H1 (cell line): ENCODE data around the gene C12orf42. TPM values are rescaled to one million over a fixed set of nuclear protein-coding genes. Genes with fewer than 3 reads are reported as not detected.

Experiments used
- CTCF ChIA-PET: fragments of 300-600 bp; sonication (Branson Sonifier 250); formaldehyde crosslinking; loops from one replicate; lab custom pipeline; 2021; ENCODE audit not compliant: partially characterized antibody; lab: Charles Lee
- POLR2A ChIA-PET: fragments of 300-600 bp; sonication (Branson Sonifier 250); formaldehyde crosslinking; loops from one replicate; lab custom pipeline; 2021; ENCODE audit warnings: inconsistent platforms; ENCODE audit not compliant: partially characterized antibody; lab: Charles Lee
- DNase-seq, 2 experiments: peaks; one replicate each; pipeline versions ENCODE4 v3.0.0 to v3.0.0-alpha.2; 2010 to 2022; ENCODE audit warnings: low spot score in 2 of 2, low read depth in 1 of 2, mixed read lengths in 1 of 2
- FAIRE-seq: peaks from 2 replicates; lab custom pipeline; 2011; peaks lifted over from hg19 to GRCh38; lab: Jason Lieb, UNC
- H2AFZ ChIP-seq: 2 replicates; pipeline ENCODE4 v1.8.1; 2012; ENCODE audit warnings: low read length, inconsistent platforms
- H2AK5ac ChIP-seq: 2 replicates; pipeline ENCODE4 v1.6.1; 2013; ENCODE audit warnings: low read depth, low read length
- H2BK120ac ChIP-seq: replicated peaks from 2 replicates; pipeline ENCODE3; 2013; ENCODE audit warnings: low read depth, low read length, inconsistent platforms
- H2BK12ac ChIP-seq: 2 replicates; pipeline ENCODE4 v1.6.1; 2013; ENCODE audit warnings: low read depth, low read length
- H2BK15ac ChIP-seq: 2 replicates; pipeline ENCODE4 v1.6.1; 2013; ENCODE audit warnings: low read length
- H2BK20ac ChIP-seq: 2 replicates; pipeline ENCODE4 v1.6.1; 2013; ENCODE audit warnings: low read length
- H2BK5ac ChIP-seq: 2 replicates; pipeline ENCODE4 v1.6.1; 2013; ENCODE audit warnings: low read depth, low read length
- H3K14ac ChIP-seq: 2 replicates; pipeline ENCODE4 v1.6.1; 2013; ENCODE audit warnings: inconsistent platforms; ENCODE audit not compliant: insufficient read length
- H3K18ac ChIP-seq: 2 replicates; pipeline ENCODE4 v1.6.1; 2013; ENCODE audit warnings: low read length; ENCODE audit errors: extremely low read depth
- H3K23ac ChIP-seq: 2 replicates; pipeline ENCODE4 v1.6.1; 2013; ENCODE audit warnings: inconsistent platforms; ENCODE audit not compliant: insufficient read length
- H3K23me2 ChIP-seq: 2 replicates; pipeline ENCODE4 v1.6.1; 2013; ENCODE audit warnings: low read depth, low read length
- H3K27ac ChIP-seq: 2 replicates; pipeline ENCODE4 v1.6.1; 2011; ENCODE audit warnings: low read depth, low read length, inconsistent platforms
- H3K27me3 ChIP-seq, 4 experiments: replicated peaks in 1 of 4; 1 replicate in 1 of 4; 2 replicates in 3 of 4; pipeline versions ENCODE4 v1.6.1 to v1.8.1; 2011 to 2013; ENCODE audit warnings: low read length in 3 of 4, mild to moderate bottlenecking in 3 of 4, inconsistent platforms in 2 of 4, mixed read lengths in 2 of 4, moderate library complexity in 1 of 4; ENCODE audit not compliant: control insufficient read depth in 3 of 4, insufficient read depth in 3 of 4; ENCODE audit errors: extremely low read depth in 1 of 4
- H3K36me3 ChIP-seq, 4 experiments: 2 replicates each; pipeline versions ENCODE4 v1.6.1 to v1.8.1; 2011 to 2013; ENCODE audit warnings: mild to moderate bottlenecking in 4 of 4, low read length in 3 of 4, moderate library complexity in 2 of 4, control low read depth in 1 of 4, inconsistent platforms in 1 of 4; ENCODE audit not compliant: insufficient read depth in 4 of 4, control insufficient read depth in 2 of 4
- H3K4ac ChIP-seq: replicated peaks from 2 replicates; pipeline ENCODE3; 2013; ENCODE audit warnings: low read length, low read depth, mixed read lengths, inconsistent platforms; ENCODE audit not compliant: insufficient read length
- H3K4me1 ChIP-seq, 4 experiments: replicated peaks in 1 of 4; 1 replicate in 1 of 4; 2 replicates in 3 of 4; pipeline versions ENCODE4 v1.6.1 to v1.8.1; 2011 to 2013; ENCODE audit warnings: low read length in 3 of 4, inconsistent platforms in 2 of 4, mixed read lengths in 1 of 4; ENCODE audit not compliant: insufficient read depth in 4 of 4, control insufficient read depth in 3 of 4
- H3K4me2 ChIP-seq, 2 experiments: 2 replicates each; pipeline versions ENCODE4 v1.6.1 to v1.8.1; 2011 to 2013; ENCODE audit warnings: low read depth in 2 of 2, low read length in 2 of 2, control low read depth in 1 of 2, inconsistent platforms in 1 of 2, mild to moderate bottlenecking in 1 of 2; ENCODE audit not compliant: insufficient read depth in 1 of 2
- H3K4me3 ChIP-seq, 4 experiments: fragments of 200-600, 300-600 bp in 1 of 4; sonication (generic), shearing (Covaris generic), sonication (Bioruptor Twin) in 1 of 4; 2 replicates each; pipeline versions ENCODE4 v1.5.1 to v1.8.1; 2011 to 2016; ENCODE audit warnings: low read length in 4 of 4, low read depth in 3 of 4, control low read depth in 2 of 4, inconsistent platforms in 2 of 4, mild to moderate bottlenecking in 2 of 4, mixed read lengths in 1 of 4, moderate library complexity in 1 of 4; ENCODE audit not compliant: insufficient read depth in 2 of 4; ENCODE audit errors: extremely low read depth in 1 of 4
- H3K56ac ChIP-seq: replicated peaks from 2 replicates; pipeline ENCODE3; 2013; ENCODE audit warnings: low read depth, mild to moderate bottlenecking, mixed read lengths, low read length, inconsistent platforms; ENCODE audit not compliant: insufficient read length
- H3K79me1 ChIP-seq: 2 replicates; pipeline ENCODE4 v1.6.1; 2013; ENCODE audit warnings: low read depth, low read length, control low read depth
- H3K79me2 ChIP-seq, 2 experiments: 2 replicates each; pipeline versions ENCODE4 v1.6.1 to v1.8.1; 2012 to 2013; ENCODE audit warnings: low read length in 2 of 2, mild to moderate bottlenecking in 2 of 2, inconsistent platforms in 1 of 2; ENCODE audit not compliant: insufficient read depth in 2 of 2, control insufficient read depth in 1 of 2
- H3K9ac ChIP-seq, 4 experiments: replicated peaks in 1 of 4; 1 replicate in 1 of 4; 2 replicates in 3 of 4; pipeline versions ENCODE4 v1.6.1 to v1.8.1; 2011 to 2013; ENCODE audit warnings: low read depth in 3 of 4, low read length in 3 of 4, control low read depth in 2 of 4, mild to moderate bottlenecking in 2 of 4, moderate library complexity in 2 of 4, inconsistent platforms in 1 of 4; ENCODE audit errors: extremely low read depth in 1 of 4
- H3K9me3 ChIP-seq, 2 experiments: 2 replicates each; pipeline versions ENCODE4 v1.6.1 to v1.8.1; 2012 to 2013; ENCODE audit warnings: mild to moderate bottlenecking in 2 of 2, moderate library complexity in 2 of 2, control low read depth in 1 of 2, inconsistent platforms in 1 of 2, low read depth in 1 of 2, low read length in 1 of 2, mixed read lengths in 1 of 2; ENCODE audit not compliant: insufficient read depth in 2 of 2
- H4K20me1 ChIP-seq, 2 experiments: replicated peaks in 1 of 2; 2 replicates each; pipeline versions ENCODE3 to v1.8.1; 2011 to 2013; ENCODE audit warnings: inconsistent platforms in 2 of 2, low read length in 2 of 2, mild to moderate bottlenecking in 1 of 2; ENCODE audit not compliant: insufficient read depth in 2 of 2, control insufficient read depth in 1 of 2
- H4K5ac ChIP-seq: 2 replicates; pipeline ENCODE4 v1.6.1; 2013; ENCODE audit warnings: low read length, low read depth, mixed read lengths, inconsistent platforms; ENCODE audit not compliant: insufficient read length
- H4K8ac ChIP-seq: 2 replicates; pipeline ENCODE4 v1.8.0; 2013; ENCODE audit warnings: mild to moderate bottlenecking, moderate library complexity, low read length, inconsistent platforms; ENCODE audit not compliant: insufficient read depth; ENCODE audit errors: extremely low read depth
- H4K91ac ChIP-seq: replicated peaks from 2 replicates; pipeline ENCODE3; 2013; ENCODE audit warnings: low read length, mixed read lengths, inconsistent platforms; ENCODE audit not compliant: insufficient read length
- POLR2AphosphoS5 ChIP-seq: IDR thresholded peaks from 2 replicates; pipeline ENCODE4 v1.6.1; 2011; ENCODE audit warnings: low read depth, low read length
- SIRT6 ChIP-seq: IDR thresholded peaks from one replicate; pipeline ENCODE4 v1.7.1; 2012; ENCODE audit warnings: low read length, inconsistent platforms
- WGBS, 2 experiments: shearing (Covaris generic) in 1 of 2; methylation state at CpG; one replicate each; pipeline versions ENCODE4 v1.1.6 to v1.1.7; 2013 to 2015; ENCODE audit warnings: low lambda C conversion rate in 2 of 2, mixed read lengths in 2 of 2, inconsistent platforms in 1 of 2, low coverage in 1 of 2, missing lambda C conversion rate in 1 of 2; ENCODE audit not compliant: insufficient replicate concordance in 2 of 2, insufficient coverage in 1 of 2, insufficient read length in 1 of 2; ENCODE audit errors: extremely low coverage in 1 of 2, missing lambda C conversion rate in 1 of 2; 5-methylcytosine and 5-hydroxymethylcytosine counted together
- polyA plus RNA-seq, 7 experiments: library from polyadenylated mRNA; depleted of rRNA in 3 of 7; stranded (reverse) in 5 of 7; unstranded in 2 of 7; fragments of >200 nt in 5 of 7; fragments of 200-250 nt in 2 of 7; gene quantifications; 1 replicate in 5 of 7; 2 replicates in 1 of 7; 4 replicates in 1 of 7; pipeline versions ENCODE4 v1.2.1 to v1.2.3, GENCODE V29; 2011 to 2013; ENCODE audit warnings: missing spikeins in 2 of 7, mixed read lengths in 2 of 7
- total RNA-seq: library from RNA; stranded (reverse); fragmentation: NEBNext Ultra II Directional; extraction: Animal tissue kit (Norgen Biotek cat#: 25700); gene quantifications from 2 replicates; pipeline ENCODE4 v1.2.1, GENCODE V29; 2021

The C12orf42 gene
- total and polyA plus RNA-seq, 2 of the 8 experiments (the other 6 are each of a cell fraction or from before 2014, with no cell fraction given), result 0.05 TPM; not detected in 1

GRCh38 chr12:103387385-103387784 lies 108.4 kb downstream of the C12orf42 start:
- POLR2A ChIA-PET, result no interaction called here

More at GRCh38 chr12:103387385-103387784, 108.4 kb downstream of the C12orf42 start:
- Histone ChIP-seq H3K79me2 (no peaks in the 10 kb centered on the region), H3K56ac (no peak overlapping the region), H2BK5ac (no peak overlapping the region), H3K4me2 (no peak overlapping the region), H2BK12ac (no peak overlapping the region), H3K9ac (no peak overlapping the region), H3K23me2 (no peaks in the 10 kb centered on the region; the same call in 1 of the 2 replicates), H4K5ac (no peak overlapping the region), H3K4ac (no peak overlapping the region), H4K20me1 (no peaks in the 10 kb centered on the region), H3K23ac (no peak overlapping the region), H3K9me3 (no peaks in the 10 kb centered on the region), H3K18ac (no peak overlapping the region), H4K8ac (no peak overlapping the region), H3K27ac (no peak overlapping the region), H2BK20ac (no peak overlapping the region), H3K4me3 (no peak overlapping the region), H4K91ac (no peak overlapping the region), H2BK15ac (no peak overlapping the region), H3K79me1 (no peaks in the 10 kb centered on the region), H2AFZ (no peak overlapping the region), H2BK120ac (no peak overlapping the region), H2AK5ac (no peak overlapping the region), H3K36me3 (no peaks in the 10 kb centered on the region), H3K27me3 (no peaks in the 10 kb centered on the region), H3K4me1 (no peaks in the 10 kb centered on the region), H3K14ac (no peak overlapping the region)
- 94% methylated on average over 7 of the region's 7 CpGs; no CpG with 5 or more reads in 1 of the 2 experiments for WGBS, 2 experiments
- TF ChIP-seq POLR2AphosphoS5, result no peak
- TF ChIP-seq SIRT6, result no peak
- DNase-seq (no peak), FAIRE-seq (no peak)
- CTCF ChIA-PET, result no interaction called here
